H9 (cell line): ENCODE results near the gene STK32C. TPM values are rescaled to one million over a fixed set of nuclear protein-coding genes. Genes with fewer than 3 reads are reported as not detected.
"Not testable (repeated sequence)": the region's sequence is repeated elsewhere in the genome, so short reads cannot be mapped to it uniquely, and the experiment has no call there.

Source experiments
- DNase-seq: peaks from one replicate; pipeline ENCODE4 v3.0.0-alpha.2; 2017
- H2AFZ ChIP-seq: one replicate; pipeline ENCODE4 v1.6.1; 2013; ENCODE audit warnings: mild to moderate bottlenecking, low read length, control low read depth, moderate library complexity
- H2AK5ac ChIP-seq: 2 replicates; pipeline ENCODE4 v1.6.1; 2013; ENCODE audit warnings: low read length, control low read depth, mixed read lengths; ENCODE audit not compliant: insufficient read length
- H2BK120ac ChIP-seq: one replicate; pipeline ENCODE4 v1.6.1; 2013; ENCODE audit warnings: low read depth, mild to moderate bottlenecking, low read length, control low read depth, inconsistent platforms; ENCODE audit not compliant: poor library complexity, severe bottlenecking
- H2BK12ac ChIP-seq: 2 replicates; pipeline ENCODE4 v1.6.1; 2013; ENCODE audit warnings: low read length, control low read depth, mixed read lengths, low read depth; ENCODE audit not compliant: insufficient read length
- H2BK15ac ChIP-seq: 2 replicates; pipeline ENCODE4 v1.6.1; 2013; ENCODE audit warnings: low read depth, low read length, control low read depth
- H2BK20ac ChIP-seq: one replicate; pipeline ENCODE4 v1.6.1; 2013; ENCODE audit warnings: low read depth, mild to moderate bottlenecking, low read length, control low read depth, inconsistent platforms; ENCODE audit not compliant: poor library complexity, severe bottlenecking
- H2BK5ac ChIP-seq: 2 replicates; pipeline ENCODE4 v1.6.1; 2013; ENCODE audit warnings: low read length, control low read depth, mixed read lengths; ENCODE audit not compliant: insufficient read length
- H3K14ac ChIP-seq: 2 replicates; pipeline ENCODE4 v1.6.1; 2013; ENCODE audit warnings: low read length, control low read depth; ENCODE audit not compliant: insufficient read depth
- H3K18ac ChIP-seq: 2 replicates; pipeline ENCODE4 v1.6.1; 2013; ENCODE audit warnings: low read depth, mild to moderate bottlenecking, mixed read lengths, low read length, control low read depth; ENCODE audit not compliant: insufficient read length
- H3K23ac ChIP-seq: 2 replicates; pipeline ENCODE4 v1.6.1; 2013; ENCODE audit warnings: low read length, control low read depth, mixed read lengths, low read depth; ENCODE audit not compliant: insufficient read length
- H3K23me2 ChIP-seq: 2 replicates; pipeline ENCODE4 v1.6.1; 2013; ENCODE audit warnings: low read depth, mild to moderate bottlenecking, mixed read lengths, low read length, control low read depth; ENCODE audit not compliant: insufficient read length, poor library complexity, severe bottlenecking
- H3K27ac ChIP-seq: 2 replicates; pipeline ENCODE4 v1.5.1; 2013; ENCODE audit warnings: low read length, control low read depth, mixed read lengths, low read depth; ENCODE audit not compliant: insufficient read length
- H3K27me3 ChIP-seq: 2 replicates; pipeline ENCODE4 v1.6.1; 2013; ENCODE audit warnings: low read length, control low read depth, inconsistent platforms; ENCODE audit not compliant: insufficient read depth
- H3K4ac ChIP-seq: 2 replicates; pipeline ENCODE4 v1.6.1; 2013; ENCODE audit warnings: low read depth, mild to moderate bottlenecking, control low read depth, inconsistent platforms, low read length, moderate library complexity
- H3K4me1 ChIP-seq: 2 replicates; pipeline ENCODE4 v1.6.1; 2013; ENCODE audit warnings: low read length, control low read depth, inconsistent platforms; ENCODE audit not compliant: insufficient read depth
- H3K4me2 ChIP-seq: 2 replicates; pipeline ENCODE4 v1.6.1; 2013; ENCODE audit warnings: low read length, control low read depth, mixed read lengths; ENCODE audit not compliant: insufficient read length, insufficient read depth
- H3K56ac ChIP-seq: 2 replicates; pipeline ENCODE4 v1.6.1; 2013; ENCODE audit warnings: low read depth, mild to moderate bottlenecking, mixed read lengths, low read length, control low read depth; ENCODE audit not compliant: insufficient read length
- H3K79me1 ChIP-seq: 2 replicates; pipeline ENCODE4 v1.6.1; 2013; ENCODE audit warnings: low read depth, mild to moderate bottlenecking, moderate library complexity, low read length, control low read depth, inconsistent platforms; ENCODE audit not compliant: insufficient read depth, poor library complexity, severe bottlenecking
- H3K79me2 ChIP-seq: 2 replicates; pipeline ENCODE4 v1.6.1; 2013; ENCODE audit warnings: low read length, control low read depth, inconsistent platforms; ENCODE audit not compliant: insufficient read depth
- H3K9ac ChIP-seq: 2 replicates; pipeline ENCODE4 v1.6.1; 2013; ENCODE audit warnings: low read length, control low read depth, mixed read lengths; ENCODE audit not compliant: insufficient read length; ENCODE audit errors: extremely low read depth
- H3K9me3 ChIP-seq: one replicate; pipeline ENCODE4 v1.6.1; 2013; ENCODE audit warnings: low read depth, low read length, inconsistent platforms; ENCODE audit not compliant: control insufficient read depth
- H3T11ph ChIP-seq: one replicate; pipeline ENCODE4 v1.6.1; 2013; ENCODE audit warnings: mild to moderate bottlenecking, low read length, control low read depth, inconsistent platforms
- H4K20me1 ChIP-seq: one replicate; pipeline ENCODE4 v1.6.1; 2013; ENCODE audit not compliant: control insufficient read depth, insufficient read length, insufficient read depth
- H4K5ac ChIP-seq: 2 replicates; pipeline ENCODE4 v1.6.1; 2013; ENCODE audit warnings: low read depth, mild to moderate bottlenecking, mixed read lengths, low read length, control low read depth; ENCODE audit not compliant: insufficient read length
- H4K8ac ChIP-seq: replicated peaks from 2 replicates; pipeline ENCODE4 v1.6.1; 2013; ENCODE audit warnings: low read length, control low read depth, mixed read lengths, low read depth; ENCODE audit not compliant: insufficient read length
- H4K91ac ChIP-seq: 2 replicates; pipeline ENCODE4 v1.6.1; 2013; ENCODE audit warnings: low read depth, mild to moderate bottlenecking, moderate library complexity, mixed read lengths, low read length, control low read depth; ENCODE audit not compliant: insufficient read length
- H3K27ac Mint-ChIP-seq, 3 experiments: 2 replicates in 2 of 3; 3 replicates in 1 of 3; pipeline ENCODE4 v1.8.0; 2020 to 2021; ENCODE audit warnings: mixed read lengths in 3 of 3, mild to moderate bottlenecking in 1 of 3, moderate library complexity in 1 of 3
- H3K27me3 Mint-ChIP-seq: 2 replicates; pipeline ENCODE4 v1.8.0; 2021; ENCODE audit warnings: low read depth, mild to moderate bottlenecking, moderate library complexity, mixed read lengths
- H3K36me3 Mint-ChIP-seq, 3 experiments: 2 replicates in 2 of 3; 3 replicates in 1 of 3; pipeline ENCODE4 v1.8.0; 2020 to 2021; ENCODE audit warnings: low read depth in 3 of 3, mixed read lengths in 3 of 3; ENCODE audit not compliant: insufficient read depth in 1 of 3
- H3K4me1 Mint-ChIP-seq, 2 experiments: 2 replicates each; pipeline ENCODE4 v1.8.0; 2020; ENCODE audit warnings: mixed read lengths in 2 of 2
- H3K4me3 Mint-ChIP-seq, 2 experiments: 2 replicates in 1 of 2; 3 replicates in 1 of 2; pipeline ENCODE4 v1.8.0; 2020 to 2021; ENCODE audit warnings: mild to moderate bottlenecking in 2 of 2, mixed read lengths in 2 of 2, moderate library complexity in 1 of 2
- H3K9me3 Mint-ChIP-seq, 2 experiments: 2 replicates in 1 of 2; 3 replicates in 1 of 2; pipeline ENCODE4 v1.8.0; 2020; ENCODE audit warnings: mild to moderate bottlenecking in 2 of 2, mixed read lengths in 2 of 2, moderate library complexity in 1 of 2
- WGBS: extraction: QIAGEN DNeasy Blood & Tissue Kit; methylation state at CpG from one replicate; pipeline ENCODE4 v1.1.7; 2013; ENCODE audit warnings: missing lambda C conversion rate, low lambda C conversion rate, mixed read lengths; ENCODE audit not compliant: insufficient read length; ENCODE audit errors: extremely low coverage; 5-methylcytosine and 5-hydroxymethylcytosine counted together
- total RNA-seq: library from RNA; stranded (reverse); gene quantifications from 2 replicates; pipeline ENCODE4 v1.2.1, GENCODE V29; 2021
- TF ChIP-seq, protein P1 (sequence below): fragments of 200-600 bp; sonication (generic); conservative IDR thresholded peaks from 3 replicates; pipeline ENCODE4 v1.8.0; 2021; ENCODE audit warnings: antibody characterized with exemption, mild to moderate bottlenecking

STK32C gene
- total RNA-seq, 1 experiment from 2014 or later = 11.3 TPM

DNA sequence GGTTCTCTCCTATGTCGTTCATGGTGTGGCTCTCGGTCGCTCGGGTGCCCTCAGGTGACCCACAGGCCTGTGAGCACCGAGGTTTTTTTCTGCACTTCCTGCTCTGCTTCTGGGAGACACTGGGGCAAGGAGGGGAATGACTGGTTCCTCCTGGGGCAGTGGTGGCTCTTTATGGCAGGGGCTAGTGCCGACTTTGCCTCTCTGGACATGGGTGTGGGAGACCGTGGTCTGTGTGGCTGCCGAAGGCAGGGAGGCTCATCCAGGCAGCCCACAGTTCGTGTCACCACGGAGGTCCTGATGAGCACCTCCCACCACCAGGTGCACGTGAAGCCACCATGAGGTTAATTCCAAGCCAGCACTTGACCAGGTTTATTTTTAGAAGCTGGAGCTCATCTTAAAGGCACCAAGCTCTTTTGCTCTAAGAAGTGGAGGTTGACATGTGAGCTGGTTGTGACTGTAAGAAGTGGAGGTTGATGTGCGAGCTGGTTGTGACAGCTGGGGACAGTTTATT is 145.7 kb downstream of the STK32C start:
- H3K9ac ChIP-seq = no peak overlapping the region
- Mint-ChIP-seq H3K4me1 (peaks cover 14 to 27% of the 10 kb centered on the region in 2 experiments), H3K9me3 (peaks cover 0 to 5% of the 10 kb centered on the region in 2 experiments; a peak in 4 of 5 replicates), H3K36me3 (no peaks in the 10 kb centered on the region; a peak in 1 of 7 replicates), H3K27me3 (peaks cover 7% of the 10 kb centered on the region), H3K4me3 (peak overlapping the region in 1 of 2 experiments; percentile 46; a peak in 2 of 5 replicates), H3K27ac (no peak overlapping the region; a peak in 1 of 7 replicates)
- H3K4ac ChIP-seq = no peak overlapping the region
- H2BK20ac ChIP-seq = no peak overlapping the region
- no peak overlapping the region for H2BK5ac ChIP-seq
- no CpG with 5 or more reads among the region's 12 CpGs for WGBS
- no peak overlapping the region for H2BK120ac ChIP-seq
- no peak overlapping the region for H3K56ac ChIP-seq
- H3K18ac ChIP-seq = peak overlapping the region; percentile 11
- H3K27me3 ChIP-seq = no peaks in the 10 kb centered on the region
- no peak overlapping the region for H3K14ac ChIP-seq
- TF ChIP-seq, protein P1, sequence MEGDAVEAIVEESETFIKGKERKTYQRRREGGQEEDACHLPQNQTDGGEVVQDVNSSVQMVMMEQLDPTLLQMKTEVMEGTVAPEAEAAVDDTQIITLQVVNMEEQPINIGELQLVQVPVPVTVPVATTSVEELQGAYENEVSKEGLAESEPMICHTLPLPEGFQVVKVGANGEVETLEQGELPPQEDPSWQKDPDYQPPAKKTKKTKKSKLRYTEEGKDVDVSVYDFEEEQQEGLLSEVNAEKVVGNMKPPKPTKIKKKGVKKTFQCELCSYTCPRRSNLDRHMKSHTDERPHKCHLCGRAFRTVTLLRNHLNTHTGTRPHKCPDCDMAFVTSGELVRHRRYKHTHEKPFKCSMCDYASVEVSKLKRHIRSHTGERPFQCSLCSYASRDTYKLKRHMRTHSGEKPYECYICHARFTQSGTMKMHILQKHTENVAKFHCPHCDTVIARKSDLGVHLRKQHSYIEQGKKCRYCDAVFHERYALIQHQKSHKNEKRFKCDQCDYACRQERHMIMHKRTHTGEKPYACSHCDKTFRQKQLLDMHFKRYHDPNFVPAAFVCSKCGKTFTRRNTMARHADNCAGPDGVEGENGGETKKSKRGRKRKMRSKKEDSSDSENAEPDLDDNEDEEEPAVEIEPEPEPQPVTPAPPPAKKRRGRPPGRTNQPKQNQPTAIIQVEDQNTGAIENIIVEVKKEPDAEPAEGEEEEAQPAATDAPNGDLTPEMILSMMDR = no peak
- H4K20me1 ChIP-seq = no peaks in the 10 kb centered on the region
- H3K27ac ChIP-seq = no peak overlapping the region
- no peak overlapping the region for H3K4me2 ChIP-seq
- H2AK5ac ChIP-seq = no peak overlapping the region
- no peaks in the 10 kb centered on the region for H3K79me1 ChIP-seq
- H2BK12ac ChIP-seq = no peak overlapping the region
- no peaks in the 10 kb centered on the region; the same call in 1 of the 2 replicates for H3K4me1 ChIP-seq
- H2BK15ac ChIP-seq = no peak overlapping the region
- no peaks in the 10 kb centered on the region for H3K9me3 ChIP-seq
- no peak overlapping the region for H3K23ac ChIP-seq
- no peak overlapping the region for H4K5ac ChIP-seq
- H4K8ac ChIP-seq = no peak overlapping the region
- no peak overlapping the region for H4K91ac ChIP-seq
- H2AFZ ChIP-seq = no peak overlapping the region
- H3K23me2 ChIP-seq = no peaks in the 10 kb centered on the region
- H3K79me2 ChIP-seq = no peaks in the 10 kb centered on the region
- no peak overlapping the region for H3T11ph ChIP-seq
- DNase-seq = no peak

DNA sequence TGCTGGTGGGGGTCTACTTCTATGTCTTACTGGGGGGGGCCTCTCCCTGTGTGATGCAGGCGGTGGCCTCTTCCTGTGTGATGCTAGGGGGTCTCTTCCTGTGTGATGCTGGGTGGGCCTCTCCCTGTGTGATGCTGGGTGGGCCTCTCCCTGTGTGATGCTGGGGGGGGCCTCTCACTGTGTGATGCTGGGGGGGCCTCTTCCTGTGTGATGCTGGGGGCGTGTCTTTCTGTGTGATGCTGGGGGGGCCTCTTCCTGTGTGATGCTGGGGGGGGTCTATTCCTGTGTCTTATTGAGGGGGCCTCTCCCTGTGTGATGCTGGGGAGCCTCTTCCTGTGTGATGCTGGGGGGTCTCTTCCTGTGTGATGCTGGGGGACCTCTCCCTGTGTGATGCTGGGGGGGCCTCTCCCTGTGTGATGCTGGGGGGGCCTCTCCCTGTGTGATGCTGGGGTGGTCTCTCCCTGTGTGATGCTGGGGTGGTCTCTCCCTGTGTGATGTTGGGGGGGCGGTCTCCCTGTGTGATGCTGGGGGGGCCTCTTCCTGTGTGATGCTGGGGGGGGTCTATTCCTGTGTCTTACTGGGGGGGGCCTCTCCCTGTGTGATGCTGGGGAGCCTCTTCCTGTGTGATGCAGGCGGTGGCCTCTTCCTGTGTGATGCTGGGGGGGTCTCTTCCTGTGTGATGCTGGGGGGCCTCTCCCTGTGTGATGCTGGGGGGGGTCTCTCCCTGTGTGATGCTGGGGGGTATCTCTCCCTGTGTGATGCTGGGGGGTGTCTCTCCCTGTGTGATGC is 146.7 kb downstream of the STK32C start:
- H3T11ph ChIP-seq, H3K36me3 Mint-ChIP-seq, H2BK5ac ChIP-seq, H3K27me3 Mint-ChIP-seq, H4K5ac ChIP-seq, H3K14ac ChIP-seq, H2AK5ac ChIP-seq, H3K4me3 Mint-ChIP-seq, H3K4ac ChIP-seq, H3K9ac ChIP-seq, H3K4me1 ChIP-seq, H2AFZ ChIP-seq, H3K18ac ChIP-seq, H3K27ac Mint-ChIP-seq, H3K27me3 ChIP-seq, H3K4me2 ChIP-seq, H2BK120ac ChIP-seq, H2BK12ac ChIP-seq, H4K91ac ChIP-seq, H2BK15ac ChIP-seq, H3K56ac ChIP-seq, H3K79me2 ChIP-seq, H3K9me3 Mint-ChIP-seq, H3K23ac ChIP-seq, H3K9me3 ChIP-seq, H3K79me1 ChIP-seq, DNase-seq, H3K23me2 ChIP-seq, H4K20me1 ChIP-seq, H2BK20ac ChIP-seq, H3K27ac ChIP-seq, H4K8ac ChIP-seq: not testable (repeated sequence)
- H3K4me1 Mint-ChIP-seq = peaks cover 14 to 27% of the 10 kb centered on the region in 2 experiments
- no CpG with 5 or more reads among the region's 4 CpGs for WGBS
